ENCODE data around the gene FBXO4.

FBXO4 gene

GRCh38 chr5:41924872-41925554, at the start of gene FBXO4:
FBXO4 (plus strand) TSS chr5:41925281; CDS start chr5:41925310, 29 bp downstream.
- TF ChIP-seq L3MBTL2 (conservative IDR thresholded peaks at IDR 0.05) (peak; percentile 78), SP1 (IDR thresholded peaks at IDR 0.05) (no peak), FOXM1 (IDR thresholded peaks at IDR 0.05; ENCODE audit: borderline replicate concordance) (no peak), NFRKB (IDR thresholded peaks at IDR 0.05) (no peak), FOXK2 (IDR thresholded peaks at IDR 0.05) (no peak), FOXA1 (IDR thresholded peaks at IDR 0.05) (no peak), BHLHE40 (IDR thresholded peaks at IDR 0.05; ENCODE audit: borderline replicate concordance) (no peak), LEF1 (IDR thresholded peaks at IDR 0.05; ENCODE audit: borderline replicate concordance) (no peak), SUZ12 (IDR thresholded peaks at IDR 0.05) (no peak), HDGF (IDR thresholded peaks at IDR 0.05; ENCODE audit: borderline replicate concordance) (no peak), ARNT (IDR thresholded peaks at IDR 0.05) (no peak), TARDBP (IDR thresholded peaks at IDR 0.05) (peak; percentile 76), ELF4 (IDR thresholded peaks at IDR 0.05) (no peak), CTBP1 (IDR thresholded peaks at IDR 0.05; ENCODE audit: borderline replicate concordance) (no peak), ZNF384 (IDR thresholded peaks at IDR 0.05) (no peak)
- TF ChIP-seq, protein P1, sequence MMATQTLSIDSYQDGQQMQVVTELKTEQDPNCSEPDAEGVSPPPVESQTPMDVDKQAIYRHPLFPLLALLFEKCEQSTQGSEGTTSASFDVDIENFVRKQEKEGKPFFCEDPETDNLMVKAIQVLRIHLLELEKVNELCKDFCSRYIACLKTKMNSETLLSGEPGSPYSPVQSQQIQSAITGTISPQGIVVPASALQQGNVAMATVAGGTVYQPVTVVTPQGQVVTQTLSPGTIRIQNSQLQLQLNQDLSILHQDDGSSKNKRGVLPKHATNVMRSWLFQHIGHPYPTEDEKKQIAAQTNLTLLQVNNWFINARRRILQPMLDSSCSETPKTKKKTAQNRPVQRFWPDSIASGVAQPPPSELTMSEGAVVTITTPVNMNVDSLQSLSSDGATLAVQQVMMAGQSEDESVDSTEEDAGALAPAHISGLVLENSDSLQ (IDR thresholded peaks at IDR 0.05): no peak
- peak; percentile 74 for DNase-seq (ENCODE audit: extremely low spot score)
- POLR2A ChIA-PET: interaction anchor here (1.1 to 2.1 kb wide), 4 partner anchors 12 to 48 kb away, joined by 5 to 22 read pairs (median 6); partner anchors contain the start of gene RIMOC1
- CTCF ChIA-PET: interaction anchor here (0.5 to 1.2 kb wide), 4 partner anchors 12 to 842 kb away, joined by 3 to 6 read pairs (median 3); no protein-coding TSS in a partner anchor

DNA sequence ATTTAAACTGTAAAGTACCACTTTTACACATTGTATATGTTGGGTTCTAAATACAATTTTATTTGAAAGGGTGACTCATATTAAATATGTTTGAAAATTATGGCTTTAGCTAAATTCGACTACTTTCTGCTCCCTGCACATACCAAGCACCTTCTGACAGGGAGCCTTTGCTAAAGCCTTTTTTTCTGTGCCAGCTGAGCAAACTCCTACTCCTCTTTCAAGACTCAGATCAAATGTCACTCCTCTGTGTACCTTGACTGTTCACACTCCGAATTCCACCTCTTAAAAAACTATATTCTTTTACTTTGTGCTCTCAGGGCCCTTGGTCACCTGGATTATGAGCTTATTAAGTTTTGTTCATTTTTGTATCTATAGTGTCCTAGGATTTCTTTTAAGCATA, 48.4 kb upstream of the FBXO4 start:
- TF ChIP-seq TARDBP (IDR thresholded peaks at IDR 0.05) (no peak), HDGF (IDR thresholded peaks at IDR 0.05; ENCODE audit: borderline replicate concordance) (no peak), FOXM1 (IDR thresholded peaks at IDR 0.05; ENCODE audit: borderline replicate concordance) (no peak), ELF4 (IDR thresholded peaks at IDR 0.05) (no peak), L3MBTL2 (conservative IDR thresholded peaks at IDR 0.05) (no peak), ZNF384 (IDR thresholded peaks at IDR 0.05) (no peak), SUZ12 (IDR thresholded peaks at IDR 0.05) (no peak), FOXA1 (IDR thresholded peaks at IDR 0.05) (no peak), LEF1 (IDR thresholded peaks at IDR 0.05; ENCODE audit: borderline replicate concordance) (no peak), SP1 (IDR thresholded peaks at IDR 0.05) (no peak), FOXK2 (IDR thresholded peaks at IDR 0.05) (no peak), NFRKB (IDR thresholded peaks at IDR 0.05) (no peak), ARNT (IDR thresholded peaks at IDR 0.05) (no peak), CTBP1 (IDR thresholded peaks at IDR 0.05; ENCODE audit: borderline replicate concordance) (no peak)
- ChIA-PET CTCF (no interaction called here), POLR2A (interaction anchor here (0.9 kb wide), 1 partner anchor 49 kb away, joined by 5 read pairs; the partner anchor contains the start of gene FBXO4)
- no peak for DNase-seq (ENCODE audit: extremely low spot score)

GRCh38 chr5:41877408-41877807, 47.7 kb upstream of the FBXO4 start:
- ChIA-PET POLR2A (no interaction called here), CTCF (no interaction called here)
- DNase-seq (ENCODE audit: extremely low spot score): no peak
- TF ChIP-seq LEF1 (IDR thresholded peaks at IDR 0.05; ENCODE audit: borderline replicate concordance) (no peak), HDGF (IDR thresholded peaks at IDR 0.05; ENCODE audit: borderline replicate concordance) (no peak), FOXK2 (IDR thresholded peaks at IDR 0.05) (no peak), ARNT (IDR thresholded peaks at IDR 0.05) (no peak), TARDBP (IDR thresholded peaks at IDR 0.05) (no peak), ZNF384 (IDR thresholded peaks at IDR 0.05) (no peak), SUZ12 (IDR thresholded peaks at IDR 0.05) (no peak), BHLHE40 (IDR thresholded peaks at IDR 0.05; ENCODE audit: borderline replicate concordance) (no peak), NFRKB (IDR thresholded peaks at IDR 0.05) (no peak), L3MBTL2 (conservative IDR thresholded peaks at IDR 0.05) (no peak), FOXA1 (IDR thresholded peaks at IDR 0.05) (no peak), CTBP1 (IDR thresholded peaks at IDR 0.05; ENCODE audit: borderline replicate concordance) (no peak)

- CTCF ChIA-PET: no interaction called here
- no peak for DNase-seq (ENCODE audit: extremely low spot score)
- no peak for TF ChIP-seq NFRKB (IDR thresholded peaks at IDR 0.05)
- no peak for TF ChIP-seq SUZ12 (IDR thresholded peaks at IDR 0.05)
- TF ChIP-seq L3MBTL2 (conservative IDR thresholded peaks at IDR 0.05): no peak
- TF ChIP-seq ARNT (IDR thresholded peaks at IDR 0.05): no peak
- TF ChIP-seq BHLHE40 (IDR thresholded peaks at IDR 0.05; ENCODE audit: borderline replicate concordance): no peak
- no peak for TF ChIP-seq LEF1 (IDR thresholded peaks at IDR 0.05; ENCODE audit: borderline replicate concordance)
- no peak for TF ChIP-seq HDGF (IDR thresholded peaks at IDR 0.05; ENCODE audit: borderline replicate concordance)
- TF ChIP-seq, protein P1 (IDR thresholded peaks at IDR 0.05): no peak
- no peak for TF ChIP-seq ZNF384 (IDR thresholded peaks at IDR 0.05)
- no peak for TF ChIP-seq SP1 (IDR thresholded peaks at IDR 0.05)
- TF ChIP-seq FOXM1 (IDR thresholded peaks at IDR 0.05; ENCODE audit: borderline replicate concordance): no peak
- no peak for TF ChIP-seq FOXK2 (IDR thresholded peaks at IDR 0.05)
- no peak for TF ChIP-seq FOXA1 (IDR thresholded peaks at IDR 0.05)
- TF ChIP-seq CTBP1 (IDR thresholded peaks at IDR 0.05; ENCODE audit: borderline replicate concordance): no peak
- POLR2A ChIA-PET: no interaction called here
Observed at GRCh38 chr5:41878173-41878572, 46.9 kb upstream of the FBXO4 start.

GRCh38 chr5:41878643-41879478, 46.2 kb upstream of the FBXO4 start:
- ChIA-PET CTCF (no interaction called here), POLR2A (no interaction called here)
- DNase-seq (ENCODE audit: extremely low spot score): no peak
- TF ChIP-seq FOXM1 (IDR thresholded peaks at IDR 0.05; ENCODE audit: borderline replicate concordance) (no peak), FOXA1 (IDR thresholded peaks at IDR 0.05) (no peak), ZNF384 (IDR thresholded peaks at IDR 0.05) (no peak)

GRCh38 chr5:41882765-41883164, 42.3 kb upstream of the FBXO4 start:
- CTCF ChIA-PET: no interaction called here
- DNase-seq (ENCODE audit: extremely low spot score): no peak
- TF ChIP-seq TARDBP (IDR thresholded peaks at IDR 0.05) (no peak), HDGF (IDR thresholded peaks at IDR 0.05; ENCODE audit: borderline replicate concordance) (no peak), FOXM1 (IDR thresholded peaks at IDR 0.05; ENCODE audit: borderline replicate concordance) (no peak), ZNF384 (IDR thresholded peaks at IDR 0.05) (no peak), BHLHE40 (IDR thresholded peaks at IDR 0.05; ENCODE audit: borderline replicate concordance) (no peak), CTBP1 (IDR thresholded peaks at IDR 0.05; ENCODE audit: borderline replicate concordance) (no peak), LEF1 (IDR thresholded peaks at IDR 0.05; ENCODE audit: borderline replicate concordance) (no peak), NFRKB (IDR thresholded peaks at IDR 0.05) (no peak), L3MBTL2 (conservative IDR thresholded peaks at IDR 0.05) (no peak), FOXA1 (IDR thresholded peaks at IDR 0.05) (no peak), ELF4 (IDR thresholded peaks at IDR 0.05) (no peak), SP1 (IDR thresholded peaks at IDR 0.05) (no peak), SUZ12 (IDR thresholded peaks at IDR 0.05) (no peak), FOXK2 (IDR thresholded peaks at IDR 0.05) (no peak), ARNT (IDR thresholded peaks at IDR 0.05) (no peak)
- TF ChIP-seq, protein P1 (IDR thresholded peaks at IDR 0.05): no peak
- POLR2A ChIA-PET: no interaction called here
